ENCODE measurements around the gene ROGDI. TPM values are rescaled to one million over a fixed set of nuclear protein-coding genes. Genes with fewer than 3 reads are reported as not detected.
A peak's percentile ranks its signal among the peaks of the same experiment; 100 is the strongest.

ROGDI gene
- total and polyA plus RNA-seq, 8 donors: 12.3 to 63.0 (median 13.7) TPM

GRCh38 chr16:4776141-4776705 lies 26.2 kb downstream of the ROGDI start:
- DNase-seq (no peak), FAIRE-seq (no peak), ATAC-seq (no peak)
- WGBS, 2 donors: 81 to 98% methylated on average over 2 of the region's 2 CpGs
- Histone ChIP-seq H3K4me1 (no peaks in the 10 kb centered on the region), H3K27ac (no peak overlapping the region), H3K4me3 (no peak overlapping the region), H3K36me3 (no peaks in the 10 kb centered on the region), H3K27me3 (no peaks in the 10 kb centered on the region), H3K9me3 (no peaks in the 10 kb centered on the region)
- TF ChIP-seq CTCF (IDR thresholded peaks at IDR 0.05): no peak
- intact Hi-C loops (cut with DNase I): no loop called here

- H3K27ac ChIP-seq: no peak overlapping the region
- H3K4me1 ChIP-seq: no peaks in the 10 kb centered on the region
- intact Hi-C loops (cut with DNase I): no loop called here
- H3K4me3 ChIP-seq: no peak overlapping the region
- WGBS, 2 donors: 82 to 93% methylated on average over 10 to 13 of the region's 13 CpGs
- ATAC-seq (no peak), FAIRE-seq (no peak), DNase-seq (no peak)
- H3K9me3 ChIP-seq: no peaks in the 10 kb centered on the region
- no peaks in the 10 kb centered on the region for H3K27me3 ChIP-seq
- TF ChIP-seq CTCF (IDR thresholded peaks at IDR 0.05): no peak
- H3K36me3 ChIP-seq: no peaks in the 10 kb centered on the region
These were observed 27.4 kb downstream of the ROGDI start for GRCh38 chr16:4775005-4775404.

GRCh38 chr16:4772351-4772750 lies 30.1 kb downstream of the ROGDI start:
- TF ChIP-seq CTCF (IDR thresholded peaks at IDR 0.05): no peak
- Histone ChIP-seq H3K9me3 (no peaks in the 10 kb centered on the region), H3K36me3 (no peaks in the 10 kb centered on the region), H3K4me3 (no peak overlapping the region), H3K27me3 (no peaks in the 10 kb centered on the region), H3K27ac (no peak overlapping the region), H3K4me1 (peaks cover 0 to 6% (median 0%) of the 10 kb centered on the region in 3 donors)
- FAIRE-seq: no peak
- no peak for ATAC-seq
- 80 to 82% methylated on average over 5 of the region's 5 CpGs for WGBS, 2 donors
- no peak for DNase-seq
- intact Hi-C loops (cut with DNase I): no loop called here

GRCh38 chr16:4771646-4772045 lies 30.8 kb downstream of the ROGDI start:
- ATAC-seq: no peak
- WGBS, 2 donors: 76 to 80% methylated on average over 3 of the region's 3 CpGs
- no peak for TF ChIP-seq CTCF (IDR thresholded peaks at IDR 0.05)
- Histone ChIP-seq H3K27me3 (no peaks in the 10 kb centered on the region), H3K9me3 (no peaks in the 10 kb centered on the region), H3K4me3 (no peak overlapping the region), H3K27ac (no peak overlapping the region), H3K4me1 (peaks cover 0 to 7% (median 0%) of the 10 kb centered on the region in 3 donors), H3K36me3 (no peaks in the 10 kb centered on the region)
- intact Hi-C loops (cut with DNase I): no loop called here
- no peak for DNase-seq
- no peak for FAIRE-seq

- H3K4me3 ChIP-seq: peak overlapping the region in 2 of 4 donors; percentile 38 to 93
- FAIRE-seq (no peak), DNase-seq (no peak), ATAC-seq (no peak)
- H3K4me1 ChIP-seq: peaks cover 0 to 18% (median 12%) of the 10 kb centered on the region in 3 donors
- WGBS, 2 donors: 43 to 44% methylated on average over 7 of the region's 7 CpGs
- intact Hi-C loops (cut with DNase I): no loop called here
- no peaks in the 10 kb centered on the region for H3K36me3 ChIP-seq
- H3K27ac ChIP-seq: peak overlapping the region in 1 of 4 donors; percentile 87
- no peaks in the 10 kb centered on the region for H3K27me3 ChIP-seq
- TF ChIP-seq CTCF (IDR thresholded peaks at IDR 0.05): no peak
- no peaks in the 10 kb centered on the region for H3K9me3 ChIP-seq
These were observed 33.2 kb downstream of the ROGDI start for GRCh38 chr16:4769306-4769638.

All from pancreas (tissue), 10 donors.